GM12874 (cell line): ENCODE measurements around the gene CSNK1G1.

Experiments used
- TF ChIP-seq, protein P1 (sequence below): IDR thresholded peaks from 2 replicates; pipeline ENCODE4 v1.5.1; 2011; ENCODE audit warnings: low read depth, mild to moderate bottlenecking, control low read depth, low read length, moderate library complexity; ENCODE audit not compliant: insufficient read depth

The CSNK1G1 gene

DNA sequence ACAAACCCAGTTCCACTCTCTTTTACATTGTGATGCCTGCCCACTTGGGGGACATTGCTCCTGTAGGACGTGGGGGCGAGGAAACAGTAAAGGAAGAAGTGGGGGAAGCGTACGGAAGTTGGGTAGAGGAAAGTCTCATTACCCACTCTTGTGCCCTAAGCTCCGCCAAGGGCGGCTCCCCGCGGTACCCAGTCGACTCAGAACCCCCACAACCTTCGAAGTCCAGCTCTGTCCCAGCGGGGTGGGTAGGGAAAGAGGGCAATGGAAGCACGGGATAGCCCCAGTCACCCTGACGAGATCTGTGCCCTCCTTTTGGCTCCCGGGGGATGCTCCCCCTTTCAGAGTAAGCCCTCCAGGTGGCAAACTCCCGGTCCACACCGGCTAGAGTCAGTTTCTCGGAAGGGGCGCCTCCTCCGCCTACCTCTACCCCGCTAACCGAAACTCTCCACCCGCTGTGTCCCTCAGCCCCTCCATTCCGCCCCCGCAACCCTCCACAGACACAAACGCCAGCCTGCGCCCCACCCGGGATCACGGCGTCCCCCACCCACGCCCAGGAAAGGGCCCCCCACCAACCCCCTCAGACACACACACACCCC is 527 bp downstream of the CSNK1G1 start:
- TF ChIP-seq, protein P1, sequence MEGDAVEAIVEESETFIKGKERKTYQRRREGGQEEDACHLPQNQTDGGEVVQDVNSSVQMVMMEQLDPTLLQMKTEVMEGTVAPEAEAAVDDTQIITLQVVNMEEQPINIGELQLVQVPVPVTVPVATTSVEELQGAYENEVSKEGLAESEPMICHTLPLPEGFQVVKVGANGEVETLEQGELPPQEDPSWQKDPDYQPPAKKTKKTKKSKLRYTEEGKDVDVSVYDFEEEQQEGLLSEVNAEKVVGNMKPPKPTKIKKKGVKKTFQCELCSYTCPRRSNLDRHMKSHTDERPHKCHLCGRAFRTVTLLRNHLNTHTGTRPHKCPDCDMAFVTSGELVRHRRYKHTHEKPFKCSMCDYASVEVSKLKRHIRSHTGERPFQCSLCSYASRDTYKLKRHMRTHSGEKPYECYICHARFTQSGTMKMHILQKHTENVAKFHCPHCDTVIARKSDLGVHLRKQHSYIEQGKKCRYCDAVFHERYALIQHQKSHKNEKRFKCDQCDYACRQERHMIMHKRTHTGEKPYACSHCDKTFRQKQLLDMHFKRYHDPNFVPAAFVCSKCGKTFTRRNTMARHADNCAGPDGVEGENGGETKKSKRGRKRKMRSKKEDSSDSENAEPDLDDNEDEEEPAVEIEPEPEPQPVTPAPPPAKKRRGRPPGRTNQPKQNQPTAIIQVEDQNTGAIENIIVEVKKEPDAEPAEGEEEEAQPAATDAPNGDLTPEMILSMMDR, result no peak

DNA sequence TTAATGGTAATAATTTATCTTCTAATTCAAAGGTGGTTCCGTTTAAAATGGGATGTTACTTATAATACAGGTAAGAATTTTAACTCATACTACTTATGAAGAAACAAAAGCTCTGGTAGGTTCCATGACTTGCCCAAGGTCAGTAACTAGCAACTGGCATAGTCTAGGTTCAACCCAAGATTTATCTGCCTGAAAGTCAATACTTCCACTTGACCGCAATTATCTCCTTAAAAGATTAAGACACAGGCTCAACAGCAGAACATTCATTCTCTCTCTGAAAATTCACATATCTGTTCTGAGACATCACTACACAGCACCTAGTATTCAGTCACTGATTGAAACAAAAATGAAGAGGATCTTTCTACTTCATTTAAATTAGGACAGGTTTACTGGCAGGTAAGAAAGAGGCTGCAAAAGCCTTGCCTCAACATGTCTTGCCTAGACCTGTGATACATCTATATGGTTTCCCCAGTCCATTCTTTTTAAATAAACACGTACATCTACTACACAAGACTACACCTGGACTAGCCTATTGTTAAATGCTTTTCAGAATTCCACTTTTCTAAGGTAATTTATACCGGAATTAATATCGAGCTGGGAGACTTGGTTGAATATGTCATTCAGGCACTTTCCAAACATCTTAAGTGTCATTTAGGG is 1.2 kb downstream of the CSNK1G1 start:
- TF ChIP-seq, protein P1, result no peak

DNA sequence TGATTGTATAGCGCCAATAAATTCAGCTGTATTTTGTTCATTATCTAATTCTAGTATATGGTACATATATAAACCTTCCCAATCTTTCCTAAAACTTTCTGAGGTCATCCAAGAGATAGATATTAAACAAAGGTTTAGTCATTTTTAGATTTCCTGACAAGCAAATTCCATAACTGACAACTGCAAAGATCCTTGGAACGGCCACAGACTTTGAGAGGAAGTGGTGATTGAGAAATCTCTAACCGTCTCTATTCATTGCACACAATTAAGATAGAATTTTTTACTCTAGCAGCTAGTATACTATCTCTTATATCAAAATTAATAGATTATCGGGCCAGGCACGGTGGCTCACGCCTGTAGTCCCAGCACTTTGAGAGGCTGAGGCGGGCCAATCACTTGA is 4.7 kb downstream of the CSNK1G1 start:
- TF ChIP-seq, protein P1, result no peak

DNA sequence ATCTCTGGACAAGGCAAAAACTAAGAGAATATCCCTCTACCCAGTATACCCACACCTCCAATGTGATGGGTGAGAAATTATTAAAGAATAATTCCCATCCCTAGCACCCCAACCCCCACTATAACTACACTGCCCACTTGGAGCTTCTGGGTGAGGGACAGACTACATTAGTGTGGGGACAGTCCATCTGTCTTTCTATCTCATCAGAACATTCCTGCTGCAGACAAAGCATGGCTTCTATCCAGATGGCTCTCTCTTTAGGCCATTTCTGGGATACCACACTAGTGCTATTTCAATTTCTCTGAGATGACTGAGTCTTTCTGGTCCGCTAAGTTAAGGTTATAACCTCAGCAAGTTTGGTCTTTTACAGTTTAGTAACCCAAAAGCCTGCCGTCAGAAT is 6.6 kb downstream of the CSNK1G1 start:
- TF ChIP-seq, protein P1, result no peak

DNA sequence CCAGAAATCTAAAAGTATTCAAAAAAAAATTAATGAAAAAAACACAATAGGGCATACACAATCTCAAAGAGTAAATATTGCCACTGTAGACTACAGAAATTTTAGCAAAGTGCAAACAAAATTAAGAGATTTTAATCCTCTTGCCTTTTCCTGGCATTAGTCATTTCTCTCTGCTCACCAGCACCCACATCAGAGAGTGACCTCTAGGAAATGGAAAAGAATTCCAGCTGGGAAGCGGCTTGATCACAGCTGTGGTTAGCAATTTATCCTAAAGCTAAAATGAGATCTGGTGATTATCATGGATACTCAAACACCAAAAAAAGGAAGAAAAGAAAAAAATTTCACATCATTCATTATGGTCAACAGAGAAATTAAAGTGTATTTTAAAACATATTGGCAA is 7.5 kb downstream of the CSNK1G1 start:
- TF ChIP-seq, protein P1, result no peak

DNA sequence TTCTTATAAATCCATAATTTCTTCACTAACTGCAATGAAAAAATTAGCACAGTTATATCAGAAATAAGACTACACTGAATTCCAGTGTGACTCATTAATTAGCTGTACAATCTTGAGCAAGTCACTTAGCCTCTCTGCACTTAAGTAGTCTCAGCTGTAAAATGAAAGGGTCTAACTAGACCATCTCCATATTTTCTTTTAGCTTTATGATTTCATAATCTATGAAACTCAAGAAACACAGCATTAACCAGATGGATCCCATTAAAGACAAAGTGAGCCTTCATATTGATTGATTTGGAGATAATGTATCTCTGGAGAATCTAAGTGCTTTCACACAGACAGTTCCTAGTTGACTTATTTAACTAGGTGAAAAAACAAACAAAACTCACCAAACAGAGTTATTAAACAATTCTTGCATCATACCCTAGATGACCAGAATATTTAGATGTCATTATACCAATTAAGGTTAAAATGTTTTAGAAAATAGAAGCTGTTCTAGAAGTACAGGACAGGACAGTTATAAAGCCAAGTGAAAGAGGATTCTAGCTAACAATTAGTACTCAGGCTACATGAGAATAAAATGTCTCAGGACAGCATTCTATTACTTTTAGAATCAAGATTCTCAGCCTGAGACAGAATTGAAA is 11.2 kb downstream of the CSNK1G1 start:
- TF ChIP-seq, protein P1, result no peak

DNA sequence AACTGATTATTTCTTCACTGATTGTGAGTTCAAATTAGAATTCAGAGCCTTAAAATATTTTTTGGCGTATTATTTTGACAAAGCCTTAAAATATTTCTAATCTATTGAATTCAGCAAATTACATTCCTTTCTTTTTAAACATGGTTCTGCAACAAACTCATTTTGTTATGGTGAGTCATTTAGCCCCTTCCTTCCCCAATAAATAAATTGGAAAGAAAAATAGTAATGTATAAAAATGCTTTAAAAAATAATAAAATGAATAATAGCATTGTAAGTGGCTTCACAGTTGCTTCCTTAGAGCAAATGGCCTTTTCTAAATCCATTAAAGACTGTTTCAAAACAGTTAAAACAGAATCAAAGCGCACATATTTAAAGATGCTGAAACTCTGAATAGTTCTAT is 12.1 kb downstream of the CSNK1G1 start:
- TF ChIP-seq, protein P1, result no peak
